Osteoblast (primary cell): ENCODE measurements around the gene OAF. TPM values are rescaled to one million over a fixed set of nuclear protein-coding genes. Genes with fewer than 3 reads are reported as not detected.

Experiments
- DNase-seq: peaks from one replicate; pipeline ENCODE4 v3.0.0; 2011; ENCODE audit warnings: low spot score, mixed read lengths; ENCODE audit not compliant: insufficient read length; ENCODE audit errors: missing footprints
- H2AFZ ChIP-seq: 2 replicates; pipeline ENCODE4 v1.6.0; 2011; ENCODE audit warnings: mild to moderate bottlenecking, low read length
- H3K27ac ChIP-seq: 2 replicates; pipeline ENCODE4 v1.5.1; 2011; ENCODE audit warnings: mild to moderate bottlenecking, low read depth, low read length, moderate library complexity
- H3K27me3 ChIP-seq: 2 replicates; pipeline ENCODE4 v1.6.0; 2012; ENCODE audit warnings: mild to moderate bottlenecking, control low read depth, inconsistent platforms, low read length, moderate library complexity; ENCODE audit not compliant: insufficient read depth
- H3K36me3 ChIP-seq: 2 replicates; pipeline ENCODE4 v1.5.1; 2011; ENCODE audit warnings: mild to moderate bottlenecking, low read length, control low read depth, moderate library complexity; ENCODE audit not compliant: insufficient read depth
- H3K4me1 ChIP-seq: 2 replicates; pipeline ENCODE4 v1.5.1; 2011; ENCODE audit warnings: mild to moderate bottlenecking, low read length, control low read depth, moderate library complexity; ENCODE audit not compliant: insufficient read depth
- H3K4me2 ChIP-seq: 2 replicates; pipeline ENCODE4 v1.6.0; 2011; ENCODE audit warnings: mild to moderate bottlenecking, low read length; ENCODE audit not compliant: insufficient read depth
- H3K4me3 ChIP-seq: fragments of 200-600 bp; sonication (generic); 3 replicates; pipeline ENCODE4 v1.5.1; 2012; ENCODE audit warnings: mild to moderate bottlenecking, low read length, inconsistent platforms; ENCODE audit not compliant: insufficient read depth
- H3K79me2 ChIP-seq: 2 replicates; pipeline ENCODE4 v1.6.0; 2012; ENCODE audit warnings: mild to moderate bottlenecking, low read length, control low read depth, inconsistent platforms; ENCODE audit not compliant: insufficient read depth
- H3K9me3 ChIP-seq: 2 replicates; pipeline ENCODE4 v1.5.1; 2011; ENCODE audit warnings: low read depth, low read length, control low read depth
- H4K20me1 ChIP-seq: 2 replicates; pipeline ENCODE4 v1.6.0; 2012; ENCODE audit warnings: mild to moderate bottlenecking, low read length, control low read depth; ENCODE audit not compliant: insufficient read depth
- total RNA-seq: library from RNA; depleted of rRNA; stranded (reverse); fragments of >200 nt; gene quantifications from 2 replicates; pipeline ENCODE4 v1.2.3, GENCODE V29; 2012
- TF ChIP-seq, protein P1 (sequence below): IDR thresholded peaks from 2 replicates; pipeline ENCODE4 v1.5.1; 2011; ENCODE audit warnings: mild to moderate bottlenecking, low read depth, low read length, moderate library complexity; ENCODE audit errors: extremely low read depth

The OAF gene
- total RNA-seq, 1 donor: 7.2 TPM

DNA sequence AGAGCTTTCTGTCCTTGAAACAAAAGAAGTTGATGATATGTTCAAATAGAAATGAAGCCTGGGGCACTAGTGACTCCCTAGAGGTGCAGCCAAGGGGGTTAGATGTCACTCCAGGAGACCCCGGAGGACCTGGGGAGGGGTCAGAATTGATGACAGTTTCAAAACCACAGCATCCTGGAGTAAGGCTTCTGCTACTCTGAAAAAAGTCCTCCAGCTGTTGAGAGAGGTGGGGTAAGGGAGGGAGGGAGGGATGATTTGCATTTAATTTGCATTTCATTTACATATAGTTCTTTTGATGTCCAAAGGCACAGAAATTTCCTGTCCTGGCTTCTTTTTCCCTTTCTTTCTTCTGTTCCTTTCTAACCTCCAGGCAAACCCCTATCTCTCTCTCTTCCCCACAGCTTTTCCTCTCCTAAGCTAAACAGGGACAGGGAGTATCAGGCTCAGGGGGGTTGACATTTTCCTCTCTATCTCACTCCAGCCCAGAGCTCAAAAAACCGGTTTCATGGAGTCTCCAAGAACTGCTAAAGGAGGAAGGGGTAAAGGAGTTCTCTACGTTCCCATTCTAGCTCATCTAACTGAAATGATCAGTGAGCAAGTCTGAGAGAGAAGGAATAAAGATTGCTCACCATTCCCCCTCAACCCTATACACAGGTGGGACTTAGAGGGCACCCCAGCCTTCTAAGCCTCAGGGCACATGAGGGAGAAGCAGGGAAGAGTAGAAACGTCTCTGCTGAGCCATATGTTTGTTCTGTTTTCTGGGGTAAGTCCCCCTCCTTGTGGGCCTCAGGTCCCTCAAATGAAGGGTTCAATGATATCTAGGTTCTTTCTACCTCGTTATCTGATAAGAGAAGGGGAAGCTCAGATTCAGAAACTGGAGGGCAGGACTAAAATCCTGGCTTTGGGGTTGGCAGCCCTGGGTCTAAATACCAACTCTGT is 25.6 kb downstream of the OAF start:
- H3K27ac ChIP-seq: no peak overlapping the region
- TF ChIP-seq, protein P1, sequence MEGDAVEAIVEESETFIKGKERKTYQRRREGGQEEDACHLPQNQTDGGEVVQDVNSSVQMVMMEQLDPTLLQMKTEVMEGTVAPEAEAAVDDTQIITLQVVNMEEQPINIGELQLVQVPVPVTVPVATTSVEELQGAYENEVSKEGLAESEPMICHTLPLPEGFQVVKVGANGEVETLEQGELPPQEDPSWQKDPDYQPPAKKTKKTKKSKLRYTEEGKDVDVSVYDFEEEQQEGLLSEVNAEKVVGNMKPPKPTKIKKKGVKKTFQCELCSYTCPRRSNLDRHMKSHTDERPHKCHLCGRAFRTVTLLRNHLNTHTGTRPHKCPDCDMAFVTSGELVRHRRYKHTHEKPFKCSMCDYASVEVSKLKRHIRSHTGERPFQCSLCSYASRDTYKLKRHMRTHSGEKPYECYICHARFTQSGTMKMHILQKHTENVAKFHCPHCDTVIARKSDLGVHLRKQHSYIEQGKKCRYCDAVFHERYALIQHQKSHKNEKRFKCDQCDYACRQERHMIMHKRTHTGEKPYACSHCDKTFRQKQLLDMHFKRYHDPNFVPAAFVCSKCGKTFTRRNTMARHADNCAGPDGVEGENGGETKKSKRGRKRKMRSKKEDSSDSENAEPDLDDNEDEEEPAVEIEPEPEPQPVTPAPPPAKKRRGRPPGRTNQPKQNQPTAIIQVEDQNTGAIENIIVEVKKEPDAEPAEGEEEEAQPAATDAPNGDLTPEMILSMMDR: no peak
- no peaks in the 10 kb centered on the region for H3K79me2 ChIP-seq
- H3K36me3 ChIP-seq: no peaks in the 10 kb centered on the region
- peaks cover 3% of the 10 kb centered on the region for H4K20me1 ChIP-seq
- DNase-seq: no peak
- H3K4me1 ChIP-seq: no peaks in the 10 kb centered on the region
- H3K9me3 ChIP-seq: peaks cover 6% of the 10 kb centered on the region
- H2AFZ ChIP-seq: no peak overlapping the region
- no peak overlapping the region for H3K4me2 ChIP-seq
- peaks cover 78% of the 10 kb centered on the region for H3K27me3 ChIP-seq
- no peak overlapping the region for H3K4me3 ChIP-seq

DNA sequence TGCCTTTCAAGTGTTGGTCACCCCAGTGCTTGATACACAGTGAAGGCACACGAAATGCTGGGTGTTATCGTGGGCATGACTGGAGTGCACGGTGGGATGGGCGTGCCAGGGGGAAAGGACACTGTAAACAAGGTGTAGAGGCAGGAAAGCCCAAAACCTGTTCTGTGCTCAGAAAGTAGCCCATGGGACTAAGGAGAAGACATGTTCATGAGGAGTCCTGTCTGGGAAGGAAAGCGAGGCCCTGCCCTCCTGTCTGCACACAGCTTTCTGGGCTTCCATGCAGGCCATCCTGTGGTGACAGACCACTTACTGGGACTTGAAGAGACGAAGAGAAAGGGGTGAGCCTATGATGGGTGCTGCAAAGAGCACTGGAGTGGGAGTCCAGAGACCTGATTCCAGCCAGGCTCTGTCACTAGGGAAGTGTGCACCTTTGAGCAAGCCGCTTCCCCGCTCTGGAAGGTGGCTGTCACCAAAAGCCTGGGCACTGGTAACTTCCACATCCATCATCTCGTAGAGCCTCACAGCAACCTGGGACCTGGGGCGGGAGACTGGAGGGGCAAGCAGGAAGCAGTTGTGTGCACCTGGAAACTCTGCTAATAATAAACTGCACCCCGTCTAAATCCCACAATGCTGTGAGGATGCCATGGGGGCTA is 28.3 kb downstream of the OAF start:
- H2AFZ ChIP-seq: no peak overlapping the region
- no peaks in the 10 kb centered on the region for H3K79me2 ChIP-seq
- H3K4me1 ChIP-seq: no peaks in the 10 kb centered on the region
- H3K36me3 ChIP-seq: no peaks in the 10 kb centered on the region
- no peaks in the 10 kb centered on the region for H3K9me3 ChIP-seq
- peaks cover 79% of the 10 kb centered on the region for H3K27me3 ChIP-seq
- H4K20me1 ChIP-seq: peaks cover 3% of the 10 kb centered on the region
- no peak overlapping the region for H3K4me2 ChIP-seq
- no peak overlapping the region for H3K4me3 ChIP-seq
- no peak overlapping the region for H3K27ac ChIP-seq
- DNase-seq: peak; percentile 80
- TF ChIP-seq, protein P1: no peak

DNA sequence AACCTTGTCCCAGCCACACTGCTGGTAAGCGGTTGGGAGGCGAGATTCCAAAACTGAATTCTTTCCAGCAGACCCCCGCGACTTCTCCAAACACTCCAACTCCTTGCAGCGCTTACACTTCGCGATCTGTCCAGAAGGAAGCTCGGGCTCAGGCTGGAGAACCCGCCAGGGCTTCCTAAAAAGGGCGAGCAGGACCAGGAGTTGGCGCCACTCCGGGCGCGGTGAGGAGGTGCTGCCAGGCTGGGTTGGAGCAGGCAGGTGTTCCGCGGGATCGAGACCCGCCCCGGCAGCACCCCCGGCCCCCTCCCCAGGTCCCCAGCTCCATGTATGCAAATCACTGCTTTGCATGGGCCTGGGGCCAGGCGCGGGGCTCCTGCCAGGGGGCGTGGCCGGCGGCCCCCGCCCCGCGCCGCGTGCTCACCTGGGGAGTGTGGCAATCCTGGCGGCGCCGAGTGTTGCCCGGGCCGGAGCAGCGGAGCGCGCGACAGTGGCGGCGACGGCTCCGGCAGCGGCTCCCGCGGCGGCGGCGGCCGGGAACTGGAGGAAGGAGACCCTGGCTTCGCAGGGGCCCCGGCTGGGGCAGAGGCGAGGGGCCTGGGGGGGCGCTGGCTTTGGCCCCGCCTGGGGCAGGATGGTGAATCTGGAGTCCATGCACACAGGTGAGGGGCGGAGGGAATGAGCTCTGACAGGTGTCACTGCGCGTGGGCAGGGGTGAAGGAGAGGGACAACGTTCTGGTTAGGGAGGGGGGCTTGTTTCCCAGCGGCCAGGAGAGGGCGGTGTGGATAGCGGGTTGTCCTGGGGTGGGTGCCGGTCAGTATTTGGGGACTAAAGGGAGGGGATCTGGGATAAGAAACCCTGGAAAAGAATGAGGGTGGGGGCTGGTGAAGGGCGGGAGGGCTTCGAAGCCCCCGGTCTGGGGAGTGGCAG is 29.1 kb downstream of the OAF start, which contains the start of gene POU2F3:
TSS of gene POU2F3 (plus strand) at position 428 of the 928 bp plus-strand sequence. CDS start at position 632, 204 bp downstream.
- TF ChIP-seq, protein P1: no peak
- Histone ChIP-seq H3K4me1 (no peaks in the 10 kb centered on the region), H2AFZ (no peak within 1 kb of the TSS), H3K27ac (no peak within 1 kb of the TSS), H3K36me3 (no peaks in the 10 kb centered on the region), H4K20me1 (peaks cover under 1% of the 10 kb centered on the region), H3K27me3 (peaks cover 81% of the 10 kb centered on the region), H3K4me3 (no peak within 1 kb of the TSS), H3K9me3 (no peaks in the 10 kb centered on the region), H3K4me2 (no peak within 1 kb of the TSS), H3K79me2 (no peaks in the 10 kb centered on the region)
- peak; percentile 79 for DNase-seq
